PFSK-1 (cell line): ENCODE results near the gene MPV17L.

ENCODE experiments used
- FOXP2 ChIP-seq: optimal IDR thresholded peaks from 2 replicates; pipeline ENCODE3; 2011; ENCODE audit warnings: borderline replicate concordance, control low read depth, inconsistent platforms; ENCODE audit not compliant: insufficient read depth; ENCODE audit errors: extremely low read length, extremely low read depth
- POLR2AphosphoS5 ChIP-seq: IDR thresholded peaks from 2 replicates; pipeline ENCODE4 v1.6.1; 2012; ENCODE audit warnings: low read depth, mild to moderate bottlenecking, control low read depth, low read length, moderate library complexity
- SIN3A ChIP-seq: IDR thresholded peaks from 2 replicates; pipeline ENCODE4 v1.6.1; 2012; ENCODE audit warnings: mild to moderate bottlenecking, low read length, moderate library complexity, borderline replicate concordance; ENCODE audit not compliant: insufficient read depth
- TAF1 ChIP-seq: IDR thresholded peaks from 2 replicates; pipeline ENCODE4 v1.6.1; 2012; ENCODE audit warnings: low read length, control low read depth, borderline replicate concordance; ENCODE audit not compliant: insufficient read depth
- TF ChIP-seq, protein P1 (sequence below), 2 experiments: IDR thresholded peaks; 2 replicates each; pipeline versions ENCODE4 v1.6.1 to v1.8.0; 2011 to 2012; ENCODE audit warnings: low read depth in 2 of 2, low read length in 2 of 2, control low read depth in 1 of 2, inconsistent platforms in 1 of 2, mild to moderate bottlenecking in 1 of 2, moderate library complexity in 1 of 2; ENCODE audit not compliant: insufficient read depth in 1 of 2

GRCh38 chr16:15396948-15397594 is 1.5 kb downstream of the MPV17L start:
- TF ChIP-seq, protein P1, sequence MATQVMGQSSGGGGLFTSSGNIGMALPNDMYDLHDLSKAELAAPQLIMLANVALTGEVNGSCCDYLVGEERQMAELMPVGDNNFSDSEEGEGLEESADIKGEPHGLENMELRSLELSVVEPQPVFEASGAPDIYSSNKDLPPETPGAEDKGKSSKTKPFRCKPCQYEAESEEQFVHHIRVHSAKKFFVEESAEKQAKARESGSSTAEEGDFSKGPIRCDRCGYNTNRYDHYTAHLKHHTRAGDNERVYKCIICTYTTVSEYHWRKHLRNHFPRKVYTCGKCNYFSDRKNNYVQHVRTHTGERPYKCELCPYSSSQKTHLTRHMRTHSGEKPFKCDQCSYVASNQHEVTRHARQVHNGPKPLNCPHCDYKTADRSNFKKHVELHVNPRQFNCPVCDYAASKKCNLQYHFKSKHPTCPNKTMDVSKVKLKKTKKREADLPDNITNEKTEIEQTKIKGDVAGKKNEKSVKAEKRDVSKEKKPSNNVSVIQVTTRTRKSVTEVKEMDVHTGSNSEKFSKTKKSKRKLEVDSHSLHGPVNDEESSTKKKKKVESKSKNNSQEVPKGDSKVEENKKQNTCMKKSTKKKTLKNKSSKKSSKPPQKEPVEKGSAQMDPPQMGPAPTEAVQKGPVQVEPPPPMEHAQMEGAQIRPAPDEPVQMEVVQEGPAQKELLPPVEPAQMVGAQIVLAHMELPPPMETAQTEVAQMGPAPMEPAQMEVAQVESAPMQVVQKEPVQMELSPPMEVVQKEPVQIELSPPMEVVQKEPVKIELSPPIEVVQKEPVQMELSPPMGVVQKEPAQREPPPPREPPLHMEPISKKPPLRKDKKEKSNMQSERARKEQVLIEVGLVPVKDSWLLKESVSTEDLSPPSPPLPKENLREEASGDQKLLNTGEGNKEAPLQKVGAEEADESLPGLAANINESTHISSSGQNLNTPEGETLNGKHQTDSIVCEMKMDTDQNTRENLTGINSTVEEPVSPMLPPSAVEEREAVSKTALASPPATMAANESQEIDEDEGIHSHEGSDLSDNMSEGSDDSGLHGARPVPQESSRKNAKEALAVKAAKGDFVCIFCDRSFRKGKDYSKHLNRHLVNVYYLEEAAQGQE (IDR thresholded peaks at IDR 0.05; ENCODE audit: insufficient read depth in 1 of 2, low read depth in 2 of 2, low read length in 2 of 2), result no peak
- TF ChIP-seq TAF1 (no peak), POLR2AphosphoS5 (no peak), SIN3A (no peak), FOXP2 (no peak)
